IPS-18a (cell line): ENCODE data around the gene PYM1.

Experiments used
- H3K27ac ChIP-seq: one replicate; pipeline ENCODE4 v1.5.1; 2013; ENCODE audit warnings: low read length
- H3K27me3 ChIP-seq: one replicate; pipeline ENCODE4 v1.6.1; 2013; ENCODE audit warnings: mild to moderate bottlenecking, low read length; ENCODE audit not compliant: control insufficient read depth, insufficient read depth
- H3K36me3 ChIP-seq: one replicate; pipeline ENCODE4 v1.6.1; 2013; ENCODE audit warnings: low read depth, low read length; ENCODE audit not compliant: control insufficient read depth
- H3K4me1 ChIP-seq: one replicate; pipeline ENCODE4 v1.6.1; 2013; ENCODE audit warnings: low read depth, low read length; ENCODE audit not compliant: control insufficient read depth
- H3K4me3 ChIP-seq: one replicate; pipeline ENCODE4 v1.5.1; 2013; ENCODE audit warnings: low read length
- H3K9ac ChIP-seq: one replicate; pipeline ENCODE4 v1.6.1; 2013; ENCODE audit warnings: mild to moderate bottlenecking, low read length, moderate library complexity
- H3K9me3 ChIP-seq: one replicate; pipeline ENCODE4 v1.6.1; 2013; ENCODE audit warnings: low read depth, low read length; ENCODE audit not compliant: control insufficient read depth

The PYM1 gene

DNA sequence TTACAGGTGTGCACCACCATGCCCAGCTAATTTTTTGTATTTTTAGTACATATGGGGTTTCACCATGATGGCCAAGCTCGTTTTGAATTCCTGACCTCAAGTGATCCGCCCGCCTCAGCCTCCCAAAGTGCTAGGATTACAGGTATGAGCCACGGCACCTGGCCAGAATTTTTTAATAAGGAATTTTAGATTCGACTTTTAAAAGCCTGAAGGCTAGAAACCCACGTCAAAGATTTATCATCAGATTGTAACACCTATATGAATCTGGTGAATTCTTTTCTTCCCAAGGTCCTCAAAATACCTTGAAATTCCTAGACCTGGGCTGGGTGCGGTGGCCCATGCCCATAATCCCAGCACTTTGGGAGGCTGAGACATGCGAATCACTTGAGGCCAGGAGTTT is 66.3 kb downstream of the PYM1 start:
- no peak overlapping the region for H3K27ac ChIP-seq
- H3K4me3 ChIP-seq: no peak overlapping the region
- no peaks in the 10 kb centered on the region for H3K27me3 ChIP-seq
- peaks cover 4% of the 10 kb centered on the region for H3K9me3 ChIP-seq
- H3K4me1 ChIP-seq: no peaks in the 10 kb centered on the region
- no peak overlapping the region for H3K9ac ChIP-seq
- H3K36me3 ChIP-seq: no peaks in the 10 kb centered on the region

GRCh38 chr12:55852740-55853139 is 75.0 kb downstream of the PYM1 start:
- Histone ChIP-seq H3K36me3 (no peaks in the 10 kb centered on the region), H3K9me3 (no peaks in the 10 kb centered on the region), H3K27ac (no peak overlapping the region), H3K9ac (no peak overlapping the region), H3K4me1 (no peaks in the 10 kb centered on the region), H3K4me3 (no peak overlapping the region), H3K27me3 (no peaks in the 10 kb centered on the region)
